Calu3 (cell line): Measurements from ENCODE around the gene HM13. TPM values are rescaled to one million over a fixed set of nuclear protein-coding genes. Genes with fewer than 3 reads are reported as not detected.

Experiments
- BruUV-seq: library from RNA; stranded (reverse); fragments of 400-500 nt; replicated peaks from 2 replicates; lab custom pipeline; 2021; lab: Mats Ljungman, UMichigan
- CTCF ChIA-PET: fragments of 300-600 bp; sonication (Branson Sonifier 250); formaldehyde crosslinking; loops from one replicate; lab custom pipeline; 2022; ENCODE audit warnings: antibody characterized with exemption; lab: Charles Lee
- DNase-seq: peaks from one replicate; pipeline ENCODE4 v3.0.0; 2022
- H3K27ac Mint-ChIP-seq: one replicate; pipeline ENCODE4 v1.8.0; 2022; ENCODE audit warnings: mixed read lengths; ENCODE audit not compliant: unreplicated experiment
- H3K27me3 Mint-ChIP-seq: one replicate; pipeline ENCODE4 v1.8.0; 2022; ENCODE audit warnings: mixed read lengths; ENCODE audit not compliant: unreplicated experiment
- H3K36me3 Mint-ChIP-seq: one replicate; pipeline ENCODE4 v1.8.0; 2022; ENCODE audit warnings: mild to moderate bottlenecking, moderate library complexity, mixed read lengths; ENCODE audit not compliant: insufficient read depth, unreplicated experiment
- H3K4me1 Mint-ChIP-seq: one replicate; pipeline ENCODE4 v1.8.0; 2022; ENCODE audit warnings: mild to moderate bottlenecking, low read depth, mixed read lengths; ENCODE audit not compliant: unreplicated experiment
- H3K4me3 Mint-ChIP-seq: one replicate; pipeline ENCODE4 v1.8.0; 2022; ENCODE audit warnings: mild to moderate bottlenecking, low read depth, moderate library complexity, mixed read lengths; ENCODE audit not compliant: unreplicated experiment
- H3K9me3 Mint-ChIP-seq: one replicate; pipeline ENCODE4 v1.8.0; 2022; ENCODE audit warnings: low read depth, mixed read lengths; ENCODE audit not compliant: unreplicated experiment
- CTCF ChIP-seq: fragments of 200-600 bp; IDR thresholded peaks from one replicate; pipeline ENCODE4 v1.8.0; 2022; ENCODE audit warnings: antibody characterized with exemption; ENCODE audit not compliant: unreplicated experiment
- intact Hi-C: fragments of 100-400 bp; cut with micrococcal nuclease; formaldehyde crosslinking; loops from one replicate; pipeline ENCODE4 v1.10.0; 2022; ENCODE audit not compliant: unreplicated experiment
- total RNA-seq: library from RNA; stranded (reverse); gene quantifications from 2 replicates; pipeline ENCODE4 v1.2.3, GENCODE V29; 2022

Gene HM13
- total RNA-seq, 1 experiment from 2014 or later = 342 TPM

- no peaks in the 10 kb centered on the region for H3K27me3 Mint-ChIP-seq
- peak overlapping the region; percentile 18 for H3K27ac Mint-ChIP-seq
- CTCF ChIA-PET = interaction anchor here (0.5 to 25.3 kb wide), 9 partner anchors 9 to 158 kb away, joined by 3 to 1048 read pairs (median 11); partner anchors contain the start of gene ID1
- intact Hi-C loops = no loop called here
- peak overlapping the region; percentile 61 for H3K4me3 Mint-ChIP-seq
- peaks cover 74% of the 10 kb centered on the region for H3K4me1 Mint-ChIP-seq
- no TSS peak for BruUV-seq
- no peak for TF ChIP-seq CTCF
- peak; percentile 36 for DNase-seq
- no peaks in the 10 kb centered on the region for H3K9me3 Mint-ChIP-seq
- H3K36me3 Mint-ChIP-seq = peaks cover 98% of the 10 kb centered on the region
Observed at GRCh38 chr20:31565699-31566318, 51.6 kb downstream of the HM13 start.

- Mint-ChIP-seq H3K4me3 (peak overlapping the region; percentile 61), H3K9me3 (no peaks in the 10 kb centered on the region), H3K27ac (peak overlapping the region; percentile 18), H3K36me3 (peaks cover 98% of the 10 kb centered on the region), H3K27me3 (no peaks in the 10 kb centered on the region), H3K4me1 (peaks cover 71% of the 10 kb centered on the region)
- BruUV-seq = TSS peak; percentile 76
- intact Hi-C loops = no loop called here
- DNase-seq = peak; percentile 32
- CTCF ChIA-PET = interaction anchor here (0.5 to 25.3 kb wide), 13 partner anchors 9 to 158 kb away, joined by 3 to 1048 read pairs (median 9); partner anchors contain the start of gene ID1
- no peak for TF ChIP-seq CTCF
Observed at GRCh38 chr20:31566319-31566657, 52.0 kb downstream of the HM13 start.

GRCh38 chr20:31566658-31567379, 52.6 kb downstream of the HM13 start:
- no TSS peak for BruUV-seq
- Mint-ChIP-seq H3K36me3 (peaks cover 98% of the 10 kb centered on the region), H3K4me3 (peak overlapping the region; percentile 61)

GRCh38 chr20:31567380-31567720, 53.1 kb downstream of the HM13 start:
- CTCF ChIA-PET = interaction anchor here (0.5 to 25.3 kb wide), 18 partner anchors 10 to 526 kb away, joined by 3 to 1048 read pairs (median 4); partner anchors contain the start of genes BCL2L1, ID1 and TPX2
- Mint-ChIP-seq H3K4me3 (peak overlapping the region; percentile 61), H3K36me3 (peaks cover 98% of the 10 kb centered on the region), H3K27me3 (no peaks in the 10 kb centered on the region), H3K9me3 (no peaks in the 10 kb centered on the region), H3K4me1 (peaks cover 71% of the 10 kb centered on the region), H3K27ac (peak overlapping the region; percentile 18)
- TF ChIP-seq CTCF = no peak
- no TSS peak for BruUV-seq
- no peak for DNase-seq
- intact Hi-C loops = no loop called here

More at GRCh38 chr20:31566658-31567379, 52.6 kb downstream of the HM13 start:
- intact Hi-C loops = no loop called here
- no peaks in the 10 kb centered on the region for H3K9me3 Mint-ChIP-seq
- peak; percentile 96 for DNase-seq
- TF ChIP-seq CTCF = no peak
- H3K27ac Mint-ChIP-seq = peak overlapping the region; percentile 18
- CTCF ChIA-PET = interaction anchor here (0.5 to 25.3 kb wide), 18 partner anchors 10 to 527 kb away, joined by 3 to 1048 read pairs (median 6); partner anchors contain the start of genes ID1 and TPX2
- H3K4me1 Mint-ChIP-seq = peaks cover 71% of the 10 kb centered on the region
- no peaks in the 10 kb centered on the region for H3K27me3 Mint-ChIP-seq
